GM12878 (cell line): Measurements from ENCODE around the gene CFAP141. TPM values are rescaled to one million over a fixed set of nuclear protein-coding genes. Genes with fewer than 3 reads are reported as not detected.

Experiments used
- CHD2 ChIP-seq: IDR thresholded peaks from 2 replicates; pipeline ENCODE4 v1.6.1; 2011; ENCODE audit warnings: low read depth, low read length, improper control_type of control experiment, borderline replicate concordance
- GATAD2B ChIP-seq: fragments of 450-650 bp; conservative IDR thresholded peaks from 2 replicates; pipeline ENCODE4 v1.6.1; 2017; ENCODE audit warnings: low read depth, mild to moderate bottlenecking, moderate library complexity
- MEF2A ChIP-seq: IDR thresholded peaks from 2 replicates; pipeline ENCODE4 v1.6.1; 2011; ENCODE audit warnings: low read depth, mild to moderate bottlenecking, low read length, moderate library complexity; ENCODE audit not compliant: insufficient read depth
- RAD51 ChIP-seq: fragments of 450-650 bp; IDR thresholded peaks from 2 replicates; pipeline ENCODE4 v1.6.1; 2016; ENCODE audit warnings: moderate library complexity, mild to moderate bottlenecking, inconsistent platforms
- RBBP5 ChIP-seq: fragments of 200-600 bp; sonication (generic); conservative IDR thresholded peaks from 2 replicates; pipeline ENCODE4 v1.6.1; 2016
- SIN3A ChIP-seq: IDR thresholded peaks from 2 replicates; pipeline ENCODE4 v1.6.1; 2012; ENCODE audit warnings: low read depth, low read length, improper control_type of control experiment
- TARDBP ChIP-seq: IDR thresholded peaks from 2 replicates; pipeline ENCODE4 v1.6.1; 2016; ENCODE audit warnings: borderline replicate concordance
- YBX1 ChIP-seq: fragments of 450-650 bp; IDR thresholded peaks from 2 replicates; pipeline ENCODE4 v1.6.1; 2016; ENCODE audit warnings: antibody characterized with exemption
- ZNF384 ChIP-seq: IDR thresholded peaks from 2 replicates; pipeline ENCODE4 v1.6.1; 2012; ENCODE audit warnings: low read depth, mild to moderate bottlenecking, low read length, improper control_type of control experiment, borderline replicate concordance
- polyA plus RNA-seq, 11 experiments: library from polyadenylated mRNA; depleted of rRNA in 4 of 11; unstranded in 6 of 11; stranded (reverse) in 5 of 11; fragments of >200 nt; fragmentation: Nextera tagmentation in 4 of 11; fragmentation: Illumina TruSeq in 1 of 11; extraction: Ambion mirVana in 4 of 11; extraction: Trizol in 1 of 11; gene quantifications; 1 replicate in 1 of 11; 2 replicates in 10 of 11; pipeline versions ENCODE4 v1.2.1 to v1.2.3, GENCODE V29; 2011 to 2016; ENCODE audit warnings: inconsistent platforms in 2 of 11, missing spikeins in 2 of 11, low read depth in 1 of 11
- total RNA-seq, 4 experiments: library from RNA; depleted of rRNA in 3 of 4; stranded (reverse); fragments of >200 nt in 3 of 4; fragmentation: Illumina TruSeq in 1 of 4; extraction: Trizol in 1 of 4; gene quantifications; 2 replicates each; pipeline versions ENCODE4 v1.2.1 to v1.2.3, GENCODE V29; 2013 to 2021
- TF ChIP-seq, protein P1 (sequence below): fragments of 450-650 bp; IDR thresholded peaks from 2 replicates; pipeline ENCODE4 v1.6.1; 2017; ENCODE audit warnings: antibody characterized with exemption, mild to moderate bottlenecking, moderate library complexity
- TF ChIP-seq, protein P2 (sequence below): fragments of 450-650 bp; IDR thresholded peaks from 2 replicates; pipeline ENCODE4 v1.6.1; 2017; ENCODE audit warnings: mild to moderate bottlenecking, moderate library complexity
- TF ChIP-seq, protein P3 (sequence below), 3 experiments: IDR thresholded peaks in 2 of 3; conservative IDR thresholded peaks in 1 of 3; 2 replicates each; pipeline ENCODE4 v1.5.1; 2011; ENCODE audit warnings: low read depth in 3 of 3, low read length in 3 of 3, mild to moderate bottlenecking in 3 of 3, control low read depth in 2 of 3, moderate library complexity in 2 of 3, inconsistent platforms in 1 of 3, mixed read lengths in 1 of 3; ENCODE audit not compliant: control insufficient read depth in 2 of 3, insufficient read depth in 1 of 3; ENCODE audit errors: extremely low read depth in 1 of 3
- TF ChIP-seq, protein P4 (sequence below): fragments of 150-350 bp; IDR thresholded peaks from 2 replicates; pipeline ENCODE4 v1.6.1; 2014; ENCODE audit warnings: mild to moderate bottlenecking, low read depth, low read length
- TF ChIP-seq, protein P5 (sequence below): fragments of 450-650 bp; IDR thresholded peaks from 2 replicates; pipeline ENCODE4 v1.6.1; 2018; ENCODE audit warnings: mild to moderate bottlenecking, low read depth, moderate library complexity; ENCODE audit not compliant: partially characterized antibody

CFAP141 gene
- total and polyA plus RNA-seq, 10 of the 15 experiments (the other 5 are each of a cell fraction or from before 2014, with no cell fraction given) = not detected

DNA sequence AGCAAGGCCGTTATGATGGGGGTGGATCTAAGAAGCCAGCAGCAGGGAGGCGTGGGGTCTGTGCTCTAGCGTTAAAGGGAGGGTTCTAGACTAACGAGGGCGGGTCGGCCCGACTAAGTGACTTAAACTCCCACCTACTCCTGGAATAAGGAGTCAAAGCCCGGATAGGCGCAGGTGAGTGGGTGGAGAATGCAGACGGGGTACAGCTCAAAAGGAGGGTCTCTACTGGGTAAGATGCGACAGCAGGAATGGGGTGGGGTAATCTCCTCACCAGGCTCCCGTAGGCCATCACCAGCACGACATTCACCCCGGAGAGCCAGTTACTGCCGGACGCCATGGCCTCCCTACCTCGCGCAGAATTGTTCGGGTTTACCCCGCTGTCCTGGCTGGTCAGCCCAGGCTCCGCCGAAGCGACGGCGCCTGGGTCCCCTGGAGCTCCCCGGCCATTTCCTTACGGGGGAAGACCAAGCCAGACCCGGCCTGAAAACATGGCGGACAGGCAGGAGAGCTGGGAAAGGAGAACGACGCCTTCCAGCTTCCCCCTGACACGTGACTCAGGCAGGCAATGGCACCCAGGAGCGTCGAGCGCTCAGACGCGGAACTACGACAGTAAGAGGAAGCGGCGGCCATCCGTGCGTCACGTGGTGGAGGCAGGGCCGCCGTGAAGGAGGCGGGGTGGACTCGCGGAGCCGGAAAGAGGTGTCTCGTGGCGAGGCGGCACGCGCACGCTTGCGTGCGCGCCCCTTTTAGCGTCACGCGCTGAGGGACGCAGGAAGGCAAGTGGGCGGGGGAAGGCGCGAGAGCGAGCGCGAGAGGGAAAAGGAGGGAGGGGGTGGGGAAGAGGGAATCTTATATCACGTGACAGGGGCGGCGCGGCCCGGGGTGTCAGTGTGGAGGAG, 14.2 kb upstream of the CFAP141 start, which contains the start of gene UBAP2L (continued):
- TF ChIP-seq, protein P1, sequence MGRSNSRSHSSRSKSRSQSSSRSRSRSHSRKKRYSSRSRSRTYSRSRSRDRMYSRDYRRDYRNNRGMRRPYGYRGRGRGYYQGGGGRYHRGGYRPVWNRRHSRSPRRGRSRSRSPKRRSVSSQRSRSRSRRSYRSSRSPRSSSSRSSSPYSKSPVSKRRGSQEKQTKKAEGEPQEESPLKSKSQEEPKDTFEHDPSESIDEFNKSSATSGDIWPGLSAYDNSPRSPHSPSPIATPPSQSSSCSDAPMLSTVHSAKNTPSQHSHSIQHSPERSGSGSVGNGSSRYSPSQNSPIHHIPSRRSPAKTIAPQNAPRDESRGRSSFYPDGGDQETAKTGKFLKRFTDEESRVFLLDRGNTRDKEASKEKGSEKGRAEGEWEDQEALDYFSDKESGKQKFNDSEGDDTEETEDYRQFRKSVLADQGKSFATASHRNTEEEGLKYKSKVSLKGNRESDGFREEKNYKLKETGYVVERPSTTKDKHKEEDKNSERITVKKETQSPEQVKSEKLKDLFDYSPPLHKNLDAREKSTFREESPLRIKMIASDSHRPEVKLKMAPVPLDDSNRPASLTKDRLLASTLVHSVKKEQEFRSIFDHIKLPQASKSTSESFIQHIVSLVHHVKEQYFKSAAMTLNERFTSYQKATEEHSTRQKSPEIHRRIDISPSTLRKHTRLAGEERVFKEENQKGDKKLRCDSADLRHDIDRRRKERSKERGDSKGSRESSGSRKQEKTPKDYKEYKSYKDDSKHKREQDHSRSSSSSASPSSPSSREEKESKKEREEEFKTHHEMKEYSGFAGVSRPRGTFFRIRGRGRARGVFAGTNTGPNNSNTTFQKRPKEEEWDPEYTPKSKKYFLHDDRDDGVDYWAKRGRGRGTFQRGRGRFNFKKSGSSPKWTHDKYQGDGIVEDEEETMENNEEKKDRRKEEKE = no peak
- TF ChIP-seq YBX1 = no peak
- TF ChIP-seq, protein P2, sequence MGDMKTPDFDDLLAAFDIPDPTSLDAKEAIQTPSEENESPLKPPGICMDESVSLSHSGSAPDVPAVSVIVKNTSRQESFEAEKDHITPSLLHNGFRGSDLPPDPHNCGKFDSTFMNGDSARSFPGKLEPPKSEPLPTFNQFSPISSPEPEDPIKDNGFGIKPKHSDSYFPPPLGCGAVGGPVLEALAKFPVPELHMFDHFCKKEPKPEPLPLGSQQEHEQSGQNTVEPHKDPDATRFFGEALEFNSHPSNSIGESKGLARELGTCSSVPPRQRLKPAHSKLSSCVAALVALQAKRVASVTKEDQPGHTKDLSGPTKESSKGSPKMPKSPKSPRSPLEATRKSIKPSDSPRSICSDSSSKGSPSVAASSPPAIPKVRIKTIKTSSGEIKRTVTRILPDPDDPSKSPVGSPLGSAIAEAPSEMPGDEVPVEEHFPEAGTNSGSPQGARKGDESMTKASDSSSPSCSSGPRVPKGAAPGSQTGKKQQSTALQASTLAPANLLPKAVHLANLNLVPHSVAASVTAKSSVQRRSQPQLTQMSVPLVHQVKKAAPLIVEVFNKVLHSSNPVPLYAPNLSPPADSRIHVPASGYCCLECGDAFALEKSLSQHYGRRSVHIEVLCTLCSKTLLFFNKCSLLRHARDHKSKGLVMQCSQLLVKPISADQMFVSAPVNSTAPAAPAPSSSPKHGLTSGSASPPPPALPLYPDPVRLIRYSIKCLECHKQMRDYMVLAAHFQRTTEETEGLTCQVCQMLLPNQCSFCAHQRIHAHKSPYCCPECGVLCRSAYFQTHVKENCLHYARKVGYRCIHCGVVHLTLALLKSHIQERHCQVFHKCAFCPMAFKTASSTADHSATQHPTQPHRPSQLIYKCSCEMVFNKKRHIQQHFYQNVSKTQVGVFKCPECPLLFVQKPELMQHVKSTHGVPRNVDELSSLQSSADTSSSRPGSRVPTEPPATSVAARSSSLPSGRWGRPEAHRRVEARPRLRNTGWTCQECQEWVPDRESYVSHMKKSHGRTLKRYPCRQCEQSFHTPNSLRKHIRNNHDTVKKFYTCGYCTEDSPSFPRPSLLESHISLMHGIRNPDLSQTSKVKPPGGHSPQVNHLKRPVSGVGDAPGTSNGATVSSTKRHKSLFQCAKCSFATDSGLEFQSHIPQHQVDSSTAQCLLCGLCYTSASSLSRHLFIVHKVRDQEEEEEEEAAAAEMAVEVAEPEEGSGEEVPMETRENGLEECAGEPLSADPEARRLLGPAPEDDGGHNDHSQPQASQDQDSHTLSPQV = no peak
- no peak for TF ChIP-seq ZNF384
- peak; percentile 87 for TF ChIP-seq CHD2
- TF ChIP-seq GATAD2B = peak; percentile 89
- TF ChIP-seq, protein P3, sequence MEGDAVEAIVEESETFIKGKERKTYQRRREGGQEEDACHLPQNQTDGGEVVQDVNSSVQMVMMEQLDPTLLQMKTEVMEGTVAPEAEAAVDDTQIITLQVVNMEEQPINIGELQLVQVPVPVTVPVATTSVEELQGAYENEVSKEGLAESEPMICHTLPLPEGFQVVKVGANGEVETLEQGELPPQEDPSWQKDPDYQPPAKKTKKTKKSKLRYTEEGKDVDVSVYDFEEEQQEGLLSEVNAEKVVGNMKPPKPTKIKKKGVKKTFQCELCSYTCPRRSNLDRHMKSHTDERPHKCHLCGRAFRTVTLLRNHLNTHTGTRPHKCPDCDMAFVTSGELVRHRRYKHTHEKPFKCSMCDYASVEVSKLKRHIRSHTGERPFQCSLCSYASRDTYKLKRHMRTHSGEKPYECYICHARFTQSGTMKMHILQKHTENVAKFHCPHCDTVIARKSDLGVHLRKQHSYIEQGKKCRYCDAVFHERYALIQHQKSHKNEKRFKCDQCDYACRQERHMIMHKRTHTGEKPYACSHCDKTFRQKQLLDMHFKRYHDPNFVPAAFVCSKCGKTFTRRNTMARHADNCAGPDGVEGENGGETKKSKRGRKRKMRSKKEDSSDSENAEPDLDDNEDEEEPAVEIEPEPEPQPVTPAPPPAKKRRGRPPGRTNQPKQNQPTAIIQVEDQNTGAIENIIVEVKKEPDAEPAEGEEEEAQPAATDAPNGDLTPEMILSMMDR (IDR thresholded peaks at IDR 0.05 in 2 of 3, conservative IDR thresholded peaks at IDR 0.05 in 1 of 3; ENCODE audit: control insufficient read depth in 2 of 3, extremely low read depth in 1 of 3, insufficient read depth in 1 of 3, low read depth in 3 of 3, low read length in 3 of 3) = no peak
- TF ChIP-seq SIN3A = peak; percentile 41; the same call in 1 of the 2 replicates
- no peak for TF ChIP-seq MEF2A
- TF ChIP-seq TARDBP = peak; percentile 13; the same call in 1 of the 2 replicates
- TF ChIP-seq RAD51 = peak; percentile 99
- TF ChIP-seq, protein P4, sequence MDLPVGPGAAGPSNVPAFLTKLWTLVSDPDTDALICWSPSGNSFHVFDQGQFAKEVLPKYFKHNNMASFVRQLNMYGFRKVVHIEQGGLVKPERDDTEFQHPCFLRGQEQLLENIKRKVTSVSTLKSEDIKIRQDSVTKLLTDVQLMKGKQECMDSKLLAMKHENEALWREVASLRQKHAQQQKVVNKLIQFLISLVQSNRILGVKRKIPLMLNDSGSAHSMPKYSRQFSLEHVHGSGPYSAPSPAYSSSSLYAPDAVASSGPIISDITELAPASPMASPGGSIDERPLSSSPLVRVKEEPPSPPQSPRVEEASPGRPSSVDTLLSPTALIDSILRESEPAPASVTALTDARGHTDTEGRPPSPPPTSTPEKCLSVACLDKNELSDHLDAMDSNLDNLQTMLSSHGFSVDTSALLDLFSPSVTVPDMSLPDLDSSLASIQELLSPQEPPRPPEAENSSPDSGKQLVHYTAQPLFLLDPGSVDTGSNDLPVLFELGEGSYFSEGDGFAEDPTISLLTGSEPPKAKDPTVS = no peak
- TF ChIP-seq, protein P5, sequence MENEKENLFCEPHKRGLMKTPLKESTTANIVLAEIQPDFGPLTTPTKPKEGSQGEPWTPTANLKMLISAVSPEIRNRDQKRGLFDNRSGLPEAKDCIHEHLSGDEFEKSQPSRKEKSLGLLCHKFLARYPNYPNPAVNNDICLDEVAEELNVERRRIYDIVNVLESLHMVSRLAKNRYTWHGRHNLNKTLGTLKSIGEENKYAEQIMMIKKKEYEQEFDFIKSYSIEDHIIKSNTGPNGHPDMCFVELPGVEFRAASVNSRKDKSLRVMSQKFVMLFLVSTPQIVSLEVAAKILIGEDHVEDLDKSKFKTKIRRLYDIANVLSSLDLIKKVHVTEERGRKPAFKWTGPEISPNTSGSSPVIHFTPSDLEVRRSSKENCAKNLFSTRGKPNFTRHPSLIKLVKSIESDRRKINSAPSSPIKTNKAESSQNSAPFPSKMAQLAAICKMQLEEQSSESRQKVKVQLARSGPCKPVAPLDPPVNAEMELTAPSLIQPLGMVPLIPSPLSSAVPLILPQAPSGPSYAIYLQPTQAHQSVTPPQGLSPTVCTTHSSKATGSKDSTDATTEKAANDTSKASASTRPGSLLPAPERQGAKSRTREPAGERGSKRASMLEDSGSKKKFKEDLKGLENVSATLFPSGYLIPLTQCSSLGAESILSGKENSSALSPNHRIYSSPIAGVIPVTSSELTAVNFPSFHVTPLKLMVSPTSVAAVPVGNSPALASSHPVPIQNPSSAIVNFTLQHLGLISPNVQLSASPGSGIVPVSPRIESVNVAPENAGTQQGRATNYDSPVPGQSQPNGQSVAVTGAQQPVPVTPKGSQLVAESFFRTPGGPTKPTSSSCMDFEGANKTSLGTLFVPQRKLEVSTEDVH = no peak
- no peak for TF ChIP-seq RBBP5
